HUDEP-2 (cell line): ENCODE results near the gene SCYL3.
"Not testable (repeated sequence)": the region's sequence is repeated elsewhere in the genome, so short reads cannot be mapped to it uniquely, and the experiment has no call there.

Experiments
- DNase-seq, 76 experiments: peaks; one replicate each; lab custom pipeline; 2025; ENCODE audit not compliant: unreplicated experiment in 76 of 76; lab: John Stamatoyannopoulos, UW

Gene SCYL3

GRCh38 chr1:169872906-169873305 is 20.8 kb downstream of the SCYL3 start:
- no peak for DNase-seq

- not testable (repeated sequence) for DNase-seq
These were observed 21.7 kb downstream of the SCYL3 start for GRCh38 chr1:169871988-169872387.

- DNase-seq: no peak
These were observed 24.3 kb downstream of the SCYL3 start for GRCh38 chr1:169869426-169869825.

- DNase-seq: no peak
These were observed 24.7 kb downstream of the SCYL3 start for GRCh38 chr1:169868978-169869377.

- no peak for DNase-seq
These were observed 26.6 kb downstream of the SCYL3 start for GRCh38 chr1:169867012-169867675.

GRCh38 chr1:169866577-169866976 is 27.1 kb downstream of the SCYL3 start:
- no peak for DNase-seq

- DNase-seq: not testable (repeated sequence)
These were observed 29.2 kb downstream of the SCYL3 start for GRCh38 chr1:169864531-169864930.

- no peak for DNase-seq
These were observed 32.9 kb downstream of the SCYL3 start for GRCh38 chr1:169860750-169861149.

- no peak for DNase-seq
These were observed 33.5 kb downstream of the SCYL3 start for GRCh38 chr1:169860187-169860586.

GRCh38 chr1:169859001-169859400 is 34.7 kb downstream of the SCYL3 start:
- DNase-seq: no peak

- no peak for DNase-seq
These were observed 35.2 kb downstream of the SCYL3 start for GRCh38 chr1:169858467-169858866.

GRCh38 chr1:169853341-169853740 is 40.4 kb downstream of the SCYL3 start:
- DNase-seq: no peak

GRCh38 chr1:169849346-169850022 is 44.2 kb downstream of the SCYL3 start:
- no peak for DNase-seq

GRCh38 chr1:169848456-169848855 is 45.2 kb downstream of the SCYL3 start:
- DNase-seq: no peak

- no peak for DNase-seq
These were observed 48.6 kb downstream of the SCYL3 start for GRCh38 chr1:169844941-169845608.

- no peak for DNase-seq
These were observed 54.8 kb downstream of the SCYL3 start for GRCh38 chr1:169838942-169839341.

- no peak for DNase-seq
These were observed 57.5 kb downstream of the SCYL3 start for GRCh38 chr1:169836198-169836597.

GRCh38 chr1:169835647-169836046 is 58.0 kb downstream of the SCYL3 start:
- no peak for DNase-seq

GRCh38 chr1:169834869-169835268 is 58.8 kb downstream of the SCYL3 start:
- no peak for DNase-seq

- DNase-seq: no peak
These were observed 60.4 kb downstream of the SCYL3 start for GRCh38 chr1:169833179-169833901.

GRCh38 chr1:169829671-169830070 is 64.0 kb downstream of the SCYL3 start:
- no peak for DNase-seq
